HG03103 (cell line): ENCODE measurements around the gene SOX6.
"Not testable (repeated sequence)": the region's sequence is repeated elsewhere in the genome, so short reads cannot be mapped to it uniquely, and the experiment has no call there.

Experiments
- ATAC-seq: cut with Tn5 transposase; IDR thresholded peaks from one replicate; pipeline ENCODE4 v1.9.1; 2021; ENCODE audit warnings: low read depth; ENCODE audit not compliant: unreplicated experiment

Gene SOX6

DNA sequence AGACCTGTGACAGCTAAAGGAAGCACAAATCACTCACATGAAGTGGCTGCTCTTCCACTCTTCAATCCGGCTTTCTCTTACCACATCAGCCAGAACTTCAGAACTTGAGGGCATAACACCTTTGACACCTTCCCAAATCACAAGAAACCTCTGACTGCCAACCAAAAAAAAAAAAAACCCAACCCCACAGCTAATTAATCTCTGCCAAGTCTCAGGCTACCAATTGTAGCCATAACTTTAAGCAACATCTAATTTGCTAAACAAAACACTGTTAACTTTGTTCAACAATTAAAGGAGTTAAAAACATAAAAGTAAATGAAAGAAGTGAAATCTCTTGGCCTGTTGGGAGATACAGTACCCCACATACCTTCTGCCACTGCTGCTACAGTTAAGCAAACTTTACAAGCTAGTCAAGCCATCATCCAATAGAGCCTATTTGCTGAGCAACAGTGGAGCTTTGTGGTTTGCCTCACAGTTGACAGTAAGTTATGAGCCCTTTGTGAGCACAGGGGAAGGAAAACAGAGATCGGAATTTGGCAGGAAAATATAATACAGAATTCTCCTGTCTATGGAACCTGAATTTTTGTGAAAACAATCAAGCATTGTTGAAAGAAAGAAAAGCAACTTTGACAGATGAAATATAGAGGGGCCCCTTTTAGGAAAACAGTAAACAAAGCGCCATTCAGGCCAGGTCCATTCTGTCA lies at the start of gene SOX6:
TSS of gene SOX6 (minus strand) at position 490 of the 704 bp plus-strand sequence. CDS start 15,298 bp downstream, outside the sequence.
- ATAC-seq, result no peak

DNA sequence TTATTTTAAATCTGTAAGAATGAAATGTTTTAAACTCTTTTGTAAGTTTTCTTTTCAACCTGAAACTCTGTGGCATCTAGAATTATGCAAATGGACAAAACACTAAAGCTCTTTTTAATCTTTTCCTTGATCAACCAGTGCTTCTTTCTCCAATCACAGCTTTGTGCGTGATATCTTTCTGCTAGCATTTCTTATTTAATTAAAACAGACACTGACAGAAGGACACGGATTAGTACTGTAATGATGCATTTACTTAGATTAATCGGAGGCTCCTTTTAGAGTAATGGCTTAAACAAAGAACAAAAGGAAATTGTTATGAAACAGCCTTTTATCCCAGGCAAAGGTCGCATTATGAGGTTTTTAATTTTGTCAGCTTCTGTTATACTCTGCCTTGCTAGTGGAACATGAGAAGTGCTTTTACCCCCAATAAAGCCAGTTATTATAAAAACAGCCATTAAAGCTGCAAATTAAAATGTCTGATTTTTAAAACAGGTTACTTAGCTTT lies 48.5 kb upstream of the SOX6 start:
- no peak for ATAC-seq

DNA sequence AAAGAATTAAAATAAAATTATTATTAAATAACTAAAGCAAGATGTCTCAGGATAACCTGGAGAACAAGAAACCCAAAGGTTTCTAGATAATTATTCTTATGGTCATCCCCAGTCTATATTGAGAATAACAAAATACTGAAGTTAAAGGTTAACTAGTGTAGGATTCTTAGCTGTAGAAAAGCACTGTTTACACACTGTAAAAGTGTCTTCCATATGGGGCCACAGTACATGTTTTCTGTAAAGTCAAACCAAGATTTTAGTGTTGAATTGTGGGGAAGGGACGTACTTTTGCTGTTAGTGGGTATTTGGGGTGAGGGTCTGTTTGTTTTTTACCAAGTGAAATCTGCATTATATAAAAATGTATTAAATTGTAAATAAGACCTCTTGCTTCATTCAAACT lies 47.5 kb upstream of the SOX6 start:
- no peak for ATAC-seq

DNA sequence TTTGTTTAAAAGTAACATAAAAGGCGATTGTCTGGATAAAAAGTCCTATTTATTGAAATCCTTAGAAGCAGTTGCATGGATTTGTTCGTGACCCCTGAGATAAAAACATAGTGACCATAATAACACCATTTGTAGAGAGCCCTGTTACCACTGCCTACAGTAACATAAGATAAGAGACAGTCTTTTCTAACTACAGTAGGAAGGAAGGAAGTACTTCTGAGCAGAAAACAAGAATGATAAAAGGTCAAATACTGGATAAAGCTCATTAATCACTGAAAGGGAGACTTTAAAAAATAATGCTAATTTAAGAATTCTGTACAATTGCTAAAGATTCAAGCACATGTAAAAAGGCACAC lies 47.1 kb upstream of the SOX6 start:
- ATAC-seq, result no peak

DNA sequence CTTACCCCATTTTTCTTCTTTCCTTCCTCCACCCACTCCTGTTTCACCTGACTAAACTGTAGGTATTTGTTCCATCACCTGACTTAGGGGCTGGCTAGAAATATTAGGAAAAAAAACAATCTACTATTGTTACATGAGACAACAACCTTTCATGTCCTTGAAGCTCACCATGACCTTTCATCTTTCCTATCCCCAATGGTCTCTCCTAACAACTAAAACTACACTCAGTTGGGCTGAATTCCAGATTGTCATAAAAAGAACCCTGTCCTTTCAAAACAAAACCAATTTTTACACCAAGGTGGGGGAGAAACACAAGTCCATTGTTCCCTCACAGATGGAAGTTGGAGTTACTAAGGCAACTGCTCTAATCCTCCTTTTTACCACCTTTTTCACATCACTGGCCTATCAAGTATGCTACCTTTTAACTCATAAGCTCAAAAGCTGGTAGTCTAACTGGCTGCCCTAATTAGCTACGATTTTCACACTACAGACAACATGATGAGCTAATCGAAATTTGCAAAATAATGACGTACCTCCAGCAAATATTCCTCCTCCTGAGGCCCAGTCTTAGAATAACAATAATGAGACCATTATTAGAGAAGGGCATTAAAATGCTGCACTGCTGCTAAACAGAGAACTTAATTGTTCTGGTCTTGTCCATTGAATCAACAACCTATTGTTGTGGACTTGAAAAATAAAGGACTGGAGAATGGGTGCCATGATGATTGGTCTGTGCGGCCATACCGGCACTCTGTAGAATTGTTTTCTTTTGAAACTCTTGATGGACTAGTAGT lies 46.5 kb upstream of the SOX6 start:
- ATAC-seq, result no peak

DNA sequence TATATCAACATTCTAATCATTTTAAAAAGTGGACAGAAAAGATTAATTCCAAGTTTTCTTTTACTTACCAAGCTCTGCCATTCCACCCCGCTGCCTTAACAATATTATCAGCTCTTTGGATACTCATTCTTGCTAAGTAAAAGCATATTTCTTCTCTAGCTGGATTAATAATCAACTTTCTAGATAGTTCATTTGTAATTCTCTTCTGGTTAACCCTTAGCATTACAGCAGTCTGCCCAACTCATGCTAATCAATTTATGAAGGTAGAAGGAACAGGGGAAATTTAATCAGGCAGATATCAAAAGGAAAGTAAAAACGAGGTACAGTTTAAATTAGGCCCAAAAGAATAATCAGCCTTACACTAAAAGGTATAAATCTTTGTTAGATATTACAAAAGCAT lies 41.0 kb upstream of the SOX6 start:
- no peak for ATAC-seq

DNA sequence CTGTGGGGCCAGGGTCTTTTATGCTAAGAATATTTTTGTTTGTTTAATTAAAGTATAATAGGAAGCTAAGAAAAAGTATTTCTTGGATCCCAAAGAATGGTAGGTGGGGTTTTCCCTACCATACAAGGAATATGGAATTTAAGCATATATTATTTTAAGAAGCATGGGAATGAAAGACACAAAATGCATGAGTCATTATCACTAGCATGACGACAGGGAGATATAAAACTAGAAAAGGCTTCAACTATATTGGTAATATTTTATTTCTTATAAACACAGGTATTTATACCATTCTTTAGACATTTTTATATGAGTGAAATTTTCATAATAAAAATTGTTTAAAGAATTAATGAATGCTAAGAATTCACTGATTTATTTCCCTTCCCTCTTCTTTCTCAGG lies 39.3 kb upstream of the SOX6 start:
- no peak for ATAC-seq

DNA sequence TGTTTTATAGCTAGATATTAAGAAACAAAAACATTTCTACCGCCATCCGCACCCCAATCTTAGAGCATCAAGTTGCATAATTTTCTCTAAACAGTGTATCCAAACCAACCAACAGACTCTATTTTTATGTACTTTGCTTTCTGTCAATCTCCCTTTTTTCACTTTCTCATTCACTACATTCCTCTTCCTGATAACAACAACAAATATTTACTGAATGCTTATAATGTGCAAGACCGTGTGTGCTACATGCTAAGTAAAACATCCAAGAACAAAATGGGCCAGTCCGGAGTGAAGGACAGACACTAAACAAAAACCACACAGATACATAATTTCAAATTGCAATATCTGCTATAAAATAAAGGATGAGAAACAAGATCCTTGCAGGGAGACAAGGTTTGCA lies 38.6 kb upstream of the SOX6 start:
- ATAC-seq, result no peak

DNA sequence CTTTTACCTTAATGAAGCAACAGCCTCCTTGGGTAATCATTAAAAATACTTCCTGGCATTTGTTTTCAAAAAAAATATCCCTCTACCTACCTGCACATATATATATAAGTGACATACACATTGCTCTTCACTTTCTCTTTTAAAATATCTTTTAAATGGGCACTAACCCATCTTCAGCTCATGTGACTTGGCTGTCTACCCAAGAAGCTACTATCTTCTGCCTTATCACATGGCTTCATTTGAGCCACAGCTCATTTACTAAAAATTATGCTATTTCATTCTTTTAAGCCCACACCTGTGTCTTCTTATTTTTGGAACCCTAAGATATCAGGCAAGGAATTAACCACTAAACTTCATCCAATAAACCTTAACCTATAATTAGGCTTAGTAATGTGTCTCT lies 37.0 kb upstream of the SOX6 start:
- no peak for ATAC-seq

DNA sequence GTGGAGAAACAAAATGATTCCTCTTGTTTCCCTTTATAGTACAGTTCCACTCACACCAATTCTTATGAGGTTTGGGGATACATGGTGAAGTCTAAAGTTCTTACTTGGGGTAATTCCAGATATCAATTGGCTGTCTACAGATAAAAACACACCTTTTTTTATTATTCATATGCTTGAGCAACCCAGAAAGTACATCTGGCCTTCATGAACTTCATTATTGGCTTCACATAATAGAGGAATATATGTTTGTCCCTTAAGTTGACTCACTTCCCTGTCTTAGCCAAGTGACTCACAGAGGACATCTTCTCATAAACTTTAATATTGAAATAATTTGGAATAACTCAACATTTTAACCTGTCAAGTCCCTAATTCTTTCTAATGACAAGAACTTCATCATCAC lies 36.3 kb upstream of the SOX6 start:
- no peak for ATAC-seq

DNA sequence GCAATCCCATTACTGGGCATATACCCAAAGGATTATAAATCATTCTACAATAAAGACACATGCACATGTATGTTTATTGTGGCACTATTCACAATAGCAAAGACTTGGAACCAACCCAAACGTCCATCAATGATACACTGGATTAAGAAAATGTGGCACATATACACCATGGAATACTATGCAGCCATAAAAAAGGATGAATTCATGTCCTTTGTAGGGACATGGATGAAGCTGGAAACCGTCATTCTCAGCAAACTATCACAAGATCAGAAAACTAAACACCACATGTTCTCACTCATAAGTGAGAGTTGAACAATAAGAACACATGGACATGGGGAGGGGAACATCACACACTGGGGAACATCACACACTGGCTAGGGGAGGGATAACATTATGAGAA lies 34.5 kb upstream of the SOX6 start:
- ATAC-seq, result not testable (repeated sequence)

DNA sequence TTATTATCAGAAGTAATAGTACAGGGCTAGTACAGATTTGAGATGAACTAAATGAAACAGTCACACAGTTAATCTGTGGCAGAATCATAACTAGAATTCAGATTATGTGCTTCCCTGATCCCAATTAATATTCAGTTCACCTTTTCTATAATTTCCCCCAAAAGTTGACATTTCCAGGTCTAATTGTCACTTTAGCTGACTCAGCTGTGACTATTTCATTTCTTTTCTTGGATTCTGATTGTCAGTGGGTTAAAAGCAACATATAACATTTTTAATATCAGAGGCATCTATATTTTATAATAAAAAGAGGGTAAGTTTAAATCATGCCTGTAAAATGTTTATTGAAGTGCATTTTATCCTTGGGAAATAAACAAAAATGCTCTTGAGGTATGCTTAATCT lies 28.8 kb upstream of the SOX6 start:
- no peak for ATAC-seq

DNA sequence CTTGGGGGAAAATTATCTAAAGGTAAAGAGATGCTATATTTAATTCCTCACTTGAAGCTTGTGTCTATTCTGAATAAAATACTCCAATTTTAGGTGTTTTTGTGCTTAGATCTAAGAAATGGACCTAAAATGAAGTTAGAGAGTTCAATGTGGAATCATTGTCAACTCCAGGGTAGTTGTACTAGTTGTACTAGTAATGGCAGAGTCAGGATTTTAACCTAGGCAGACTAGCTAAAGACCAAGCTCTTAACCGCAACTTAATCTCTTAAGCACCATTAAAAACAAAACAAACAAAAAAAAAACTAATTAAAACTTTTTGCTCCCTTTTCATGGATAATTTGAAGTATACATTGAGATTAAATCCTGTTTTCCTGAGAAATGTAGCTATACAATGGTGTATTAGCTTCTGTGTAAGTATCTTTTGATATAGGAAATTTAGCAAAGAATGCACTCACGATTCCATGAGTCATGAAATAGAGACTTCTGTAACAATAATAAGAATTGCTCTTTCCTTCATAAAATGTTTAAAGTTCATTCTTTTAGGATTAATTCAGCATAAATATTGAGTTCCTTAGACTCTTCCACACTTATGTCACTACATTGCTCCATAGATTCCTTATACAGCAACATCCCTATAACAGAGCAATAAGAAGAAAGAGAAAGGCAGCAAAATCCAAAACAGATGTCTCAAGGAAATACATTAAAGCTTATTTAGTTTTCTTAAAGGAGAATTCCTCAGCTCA lies 26.5 kb upstream of the SOX6 start:
- ATAC-seq, result no peak

DNA sequence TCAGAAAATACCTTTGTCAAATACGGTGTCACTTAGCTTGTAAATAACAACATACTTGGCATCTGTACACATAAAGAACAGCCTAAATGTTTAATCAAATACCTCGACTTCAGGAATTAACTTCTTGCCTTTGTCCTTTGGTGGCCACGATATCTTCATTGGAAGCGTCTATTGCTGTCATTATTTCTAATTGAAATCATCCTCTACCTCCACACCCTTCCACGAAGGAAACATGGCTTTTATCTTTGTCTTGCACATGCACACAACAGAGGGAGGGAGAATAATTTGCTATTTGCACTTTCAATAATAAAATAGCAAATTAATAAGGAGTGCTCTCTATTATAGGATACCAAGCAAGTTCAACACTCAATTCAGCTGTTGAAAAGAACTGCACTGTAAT lies 25.8 kb upstream of the SOX6 start:
- ATAC-seq, result no peak

DNA sequence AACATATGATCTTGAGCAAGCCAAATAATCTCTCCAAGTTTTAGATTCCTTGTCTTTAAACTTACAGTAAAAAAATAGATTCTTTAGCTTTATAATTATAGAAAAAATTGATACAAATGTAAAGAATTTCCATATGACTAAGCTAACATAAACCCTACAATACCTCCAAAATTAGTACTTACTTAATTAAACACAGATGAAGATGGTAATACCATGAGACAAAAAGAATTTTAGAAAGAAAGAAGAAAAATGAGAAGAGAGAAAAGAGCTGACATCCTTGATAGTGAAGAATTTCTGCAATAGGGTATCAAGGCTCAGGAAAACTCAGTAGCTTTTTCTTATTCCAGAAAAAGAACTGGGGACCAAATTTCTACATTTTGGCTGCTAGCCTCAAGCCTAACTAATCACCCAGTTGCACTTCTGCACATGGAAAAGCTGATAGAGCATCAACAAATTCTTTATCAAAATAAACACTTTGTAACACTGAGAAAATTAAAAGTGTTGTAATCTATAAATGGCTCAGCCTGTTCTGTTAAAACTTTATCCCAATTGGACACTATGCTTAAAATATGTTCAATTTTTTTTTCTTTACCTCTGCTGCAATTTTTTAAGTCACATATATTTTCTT lies 24.7 kb upstream of the SOX6 start:
- no peak for ATAC-seq

DNA sequence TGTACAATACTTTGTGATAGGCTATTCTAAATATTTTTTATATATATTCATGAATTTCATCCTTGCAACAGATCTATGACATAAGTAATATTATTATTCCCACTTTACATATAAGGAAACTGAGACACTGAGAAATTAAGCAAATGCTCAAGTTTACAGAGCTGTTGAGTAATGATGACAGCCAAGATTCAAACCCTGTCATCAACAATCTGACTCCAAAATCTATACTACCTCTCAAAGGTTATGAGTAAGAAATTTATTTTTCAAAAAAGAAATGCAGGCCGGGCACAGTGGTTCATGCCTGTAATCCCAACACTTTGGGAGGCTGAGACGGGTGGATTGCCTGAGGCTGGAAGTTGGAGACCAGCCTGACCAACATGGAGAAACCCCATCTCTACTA lies 22.6 kb upstream of the SOX6 start:
- ATAC-seq, result no peak

DNA sequence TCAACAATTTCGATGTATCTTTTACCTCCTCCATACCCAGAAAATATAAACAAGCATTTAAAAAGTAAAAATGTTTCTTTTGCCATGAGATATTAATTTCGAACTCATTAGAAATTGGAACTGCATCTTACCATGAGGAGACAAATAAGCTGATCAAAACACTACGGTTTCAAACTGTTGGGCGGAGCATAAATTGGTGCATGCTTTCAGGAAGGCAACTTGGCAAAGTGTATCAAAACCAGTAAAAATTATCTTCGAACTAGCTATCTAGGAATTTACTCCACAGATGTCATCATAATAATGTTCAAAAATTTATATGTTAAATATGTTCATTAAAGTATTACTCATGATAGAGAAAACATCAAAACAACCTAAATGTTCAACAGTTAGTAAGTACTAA lies 21.4 kb upstream of the SOX6 start:
- ATAC-seq, result no peak

DNA sequence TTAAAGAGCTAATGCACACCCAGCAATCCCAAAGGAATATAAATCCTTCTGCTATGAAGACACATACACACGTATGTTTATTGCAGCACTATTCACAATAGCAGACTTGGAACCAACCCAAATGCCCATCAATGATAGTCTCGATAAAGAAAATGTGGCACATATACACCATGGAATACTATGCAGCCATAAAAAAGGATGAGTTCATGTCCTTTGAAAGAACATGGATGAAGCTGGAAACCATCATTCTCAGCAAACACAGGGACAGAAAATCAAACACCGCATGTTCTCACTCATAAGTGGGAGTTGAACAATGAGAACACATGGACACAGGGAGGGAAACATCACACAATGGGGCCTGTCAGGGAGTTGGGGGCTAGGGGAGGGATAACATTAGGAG lies 19.3 kb upstream of the SOX6 start:
- ATAC-seq, result not testable (repeated sequence)

DNA sequence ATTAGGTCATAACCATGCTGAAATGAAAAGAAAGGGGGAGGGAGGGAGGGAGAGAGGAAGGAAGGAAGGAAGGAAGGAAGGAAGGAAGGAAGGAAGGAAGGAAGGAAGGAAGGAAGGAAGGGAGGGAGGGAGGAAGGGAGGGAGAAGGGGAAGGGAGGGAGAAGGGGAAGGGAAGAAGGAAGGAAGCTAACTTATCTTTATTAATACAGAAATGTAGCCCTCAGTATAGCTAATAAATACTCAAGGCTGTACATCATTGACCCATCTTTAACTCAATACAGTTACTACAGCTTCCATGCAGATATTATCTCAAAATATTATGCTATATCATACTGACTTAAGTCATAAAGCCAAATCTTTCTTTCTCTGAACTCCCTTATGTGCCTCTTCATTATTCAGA lies 17.4 kb upstream of the SOX6 start:
- ATAC-seq, result no peak

DNA sequence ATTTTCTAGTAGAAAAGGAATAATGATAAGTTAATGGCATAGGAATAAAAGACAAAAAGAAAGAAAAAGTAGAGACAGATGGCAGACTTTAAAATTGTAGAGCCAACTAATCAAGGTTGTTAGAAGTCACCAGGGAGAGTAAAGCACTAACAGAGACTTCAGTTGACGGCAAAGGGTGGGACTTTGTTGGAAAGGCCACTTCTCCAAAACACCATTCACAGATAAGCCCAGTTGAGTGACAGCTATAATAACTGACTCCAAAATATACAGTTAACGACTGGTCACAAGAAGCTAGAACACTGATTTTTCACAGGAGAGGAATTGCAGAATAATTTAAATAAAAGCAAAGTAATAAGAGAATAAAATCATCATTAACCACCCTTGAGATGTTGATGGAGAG lies 16.0 kb upstream of the SOX6 start:
- ATAC-seq, result no peak

DNA sequence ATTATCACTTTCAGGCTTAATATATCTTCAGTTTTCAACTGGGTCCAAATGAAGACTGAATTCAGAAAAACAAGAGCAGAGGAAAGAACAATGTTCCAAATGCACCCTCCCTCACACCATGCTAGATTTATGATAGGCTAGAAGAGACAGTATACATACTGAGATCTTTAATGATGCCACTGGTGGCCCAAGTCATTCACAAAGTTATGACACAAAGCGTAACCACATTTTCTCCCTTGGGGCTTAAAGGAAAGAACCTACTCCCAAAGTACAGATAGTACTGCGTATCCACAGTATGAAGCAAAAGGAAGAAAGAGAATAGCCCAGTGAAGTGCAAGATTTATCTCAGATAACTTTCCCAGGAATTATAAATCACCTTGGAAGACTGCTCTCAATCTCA lies 10.9 kb upstream of the SOX6 start:
- ATAC-seq, result no peak
